Keratinocyte (primary cell): Measurements from ENCODE around the gene HMG20A. TPM values are rescaled to one million over a fixed set of nuclear protein-coding genes. Genes with fewer than 3 reads are reported as not detected.

ENCODE experiments used
- DNase-seq: peaks from one replicate; pipeline ENCODE4 v3.0.0-alpha.2; 2011; ENCODE audit warnings: low read depth, missing footprints, low spot score
- FAIRE-seq: peaks from 2 replicates; lab custom pipeline; 2011; peaks lifted over from hg19 to GRCh38; lab: Jason Lieb, UNC
- H2AFZ ChIP-seq: 2 replicates; pipeline ENCODE4 v1.6.0; 2012; ENCODE audit warnings: low read length, control low read depth, inconsistent platforms; ENCODE audit not compliant: control insufficient read depth
- H3K27ac ChIP-seq: 2 replicates; pipeline ENCODE4 v1.5.1; 2011; ENCODE audit warnings: low read length; ENCODE audit not compliant: control insufficient read depth, insufficient read depth
- H3K27me3 ChIP-seq: 3 replicates; pipeline ENCODE4 v1.6.0; 2011; ENCODE audit warnings: low read length; ENCODE audit not compliant: control insufficient read depth, insufficient read depth; ENCODE audit errors: extremely low read depth
- H3K36me3 ChIP-seq, 2 experiments: 2 replicates in 1 of 2; 3 replicates in 1 of 2; pipeline ENCODE4 v1.5.1; 2011; ENCODE audit warnings: low read length in 2 of 2, mild to moderate bottlenecking in 1 of 2; ENCODE audit not compliant: control insufficient read depth in 2 of 2, insufficient read depth in 2 of 2; ENCODE audit errors: extremely low read depth in 1 of 2
- H3K4me1 ChIP-seq: 3 replicates; pipeline ENCODE4 v1.5.1; 2011; ENCODE audit warnings: low read length; ENCODE audit not compliant: control insufficient read depth, insufficient read depth; ENCODE audit errors: extremely low read depth
- H3K4me2 ChIP-seq: 3 replicates; pipeline ENCODE4 v1.6.0; 2011; ENCODE audit warnings: low read depth, low read length; ENCODE audit not compliant: control insufficient read depth, insufficient read depth; ENCODE audit errors: extremely low read depth
- H3K4me3 ChIP-seq, 3 experiments: fragments of 200-600 bp in 1 of 3; sonication (generic) in 1 of 3; 2 replicates in 2 of 3; 3 replicates in 1 of 3; pipeline ENCODE4 v1.5.1; 2011 to 2016; ENCODE audit warnings: low read length in 3 of 3, mild to moderate bottlenecking in 3 of 3, control low read depth in 2 of 3, inconsistent platforms in 1 of 3, low read depth in 1 of 3, mixed read lengths in 1 of 3, mixed run types in 1 of 3, moderate library complexity in 1 of 3; ENCODE audit not compliant: control insufficient read depth in 2 of 3, insufficient read depth in 2 of 3; ENCODE audit errors: extremely low read depth in 1 of 3
- H3K79me2 ChIP-seq: 2 replicates; pipeline ENCODE4 v1.6.0; 2012; ENCODE audit warnings: low read length; ENCODE audit not compliant: control insufficient read depth, insufficient read depth
- H3K9ac ChIP-seq: 3 replicates; pipeline ENCODE4 v1.6.0; 2011; ENCODE audit warnings: low read length; ENCODE audit not compliant: control insufficient read depth, insufficient read depth; ENCODE audit errors: extremely low read depth
- H3K9me1 ChIP-seq: 3 replicates; pipeline ENCODE4 v1.6.0; 2011; ENCODE audit warnings: low read length; ENCODE audit not compliant: control insufficient read depth, insufficient read depth; ENCODE audit errors: extremely low read depth
- H3K9me3 ChIP-seq: 2 replicates; pipeline ENCODE4 v1.5.1; 2012; ENCODE audit warnings: low read depth, low read length; ENCODE audit not compliant: control insufficient read depth
- H4K20me1 ChIP-seq: 3 replicates; pipeline ENCODE4 v1.6.0; 2011; ENCODE audit warnings: low read length; ENCODE audit not compliant: control insufficient read depth, insufficient read depth; ENCODE audit errors: extremely low read depth
- CTCF ChIP-seq, 3 experiments: IDR thresholded peaks in 1 of 3; conservative IDR thresholded peaks in 1 of 3; optimal IDR thresholded peaks in 1 of 3; 2 replicates in 2 of 3; 3 replicates in 1 of 3; pipeline versions ENCODE3 to v1.5.1; 2011; ENCODE audit warnings: low read length in 3 of 3, mild to moderate bottlenecking in 3 of 3, moderate library complexity in 2 of 3, control low read depth in 1 of 3, inconsistent platforms in 1 of 3; ENCODE audit not compliant: insufficient read depth in 2 of 3; ENCODE audit errors: extremely low read depth in 1 of 3
- EZH2 ChIP-seq: IDR thresholded peaks from one replicate; pipeline ENCODE4 v1.6.1; 2012; ENCODE audit warnings: inconsistent platforms, mild to moderate bottlenecking, low read length, moderate library complexity
- dilution Hi-C: fragments of 300-500 bp; cut with MboI; formaldehyde crosslinking; loops from one replicate; pipeline ENCODE4 v1.7.0; 2020; ENCODE audit warnings: low sequenced_read_pairs; ENCODE audit not compliant: extremely low pct_ligation_motif_present
- polyA plus RNA-seq, 5 experiments: library from polyadenylated mRNA; depleted of rRNA in 3 of 5; stranded (reverse) in 3 of 5; stranded (forward) in 1 of 5; unstranded in 1 of 5; fragments of >200 nt; gene quantifications; 1 replicate in 1 of 5; 2 replicates in 3 of 5; 3 replicates in 1 of 5; pipeline versions ENCODE4 v1.2.1 to v1.2.3, GENCODE V29; 2011 to 2012; ENCODE audit warnings: missing spikeins in 2 of 5, low read depth in 1 of 5, low replicate concordance in 1 of 5

HMG20A gene
- polyA plus RNA-seq, 1 donor (not counting 4 experiments of a cell fraction or from before 2014, with no cell fraction given) = 44.6 TPM

- dilution Hi-C loops = no loop called here
- peaks cover 23% of the 10 kb centered on the region for H3K4me1 ChIP-seq
- H4K20me1 ChIP-seq = no peaks in the 10 kb centered on the region
- H3K27ac ChIP-seq = no peak overlapping the region
- DNase-seq = no peak
- H3K79me2 ChIP-seq = peaks cover 17% of the 10 kb centered on the region
- H3K9me1 ChIP-seq = no peaks in the 10 kb centered on the region
- TF ChIP-seq EZH2 = no peak
- TF ChIP-seq CTCF (optimal IDR thresholded peaks at IDR 0.05 in 1 of 3, IDR thresholded peaks at IDR 0.05 in 1 of 3, conservative IDR thresholded peaks at IDR 0.05 in 1 of 3; ENCODE audit: extremely low read depth in 1 of 3, insufficient read depth in 2 of 3, low read length in 3 of 3) = no peak
- no peaks in the 10 kb centered on the region for H3K9me3 ChIP-seq
- no peak for FAIRE-seq
- H3K4me3 ChIP-seq = no peak overlapping the region
- H3K4me2 ChIP-seq = no peak overlapping the region
- no peaks in the 10 kb centered on the region for H3K27me3 ChIP-seq
- no peak overlapping the region for H2AFZ ChIP-seq
- no peak overlapping the region for H3K9ac ChIP-seq
- no peaks in the 10 kb centered on the region for H3K36me3 ChIP-seq
These were observed 5.8 kb upstream of the HMG20A start for GRCh38 chr15:77414789-77415442.

DNA sequence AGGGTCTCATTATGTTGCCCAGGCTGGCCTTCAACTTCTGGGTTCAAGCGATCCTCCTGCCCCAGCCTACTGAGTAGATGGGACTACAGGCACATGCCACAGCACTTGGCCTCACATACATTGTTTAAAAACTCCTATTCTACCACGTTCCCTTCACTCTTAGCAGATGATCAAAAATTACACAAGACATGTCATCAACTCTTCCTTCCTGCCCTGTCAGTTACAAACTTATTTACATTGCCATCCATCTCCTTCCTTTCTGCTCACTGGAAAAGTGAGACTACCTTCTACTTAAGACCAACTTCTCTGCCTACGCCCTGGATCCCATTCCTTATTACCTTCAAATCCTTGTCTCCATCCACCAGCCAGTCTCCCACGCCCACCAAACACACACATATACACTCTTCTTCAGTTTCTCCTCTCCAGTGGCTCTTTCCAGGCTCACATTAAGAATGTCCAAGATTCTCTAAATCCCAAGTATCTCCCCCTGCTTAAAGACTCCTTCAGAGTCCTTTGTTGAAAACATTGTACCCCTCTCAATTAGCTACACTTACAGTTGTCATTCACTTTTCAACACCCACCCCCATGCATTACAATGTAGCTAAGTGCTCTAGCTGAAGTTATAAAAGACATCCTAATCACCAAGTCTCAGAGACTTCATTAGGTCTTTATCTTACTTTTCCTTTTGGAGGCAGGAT, 5.1 kb upstream of the HMG20A start:
- no peak for FAIRE-seq
- TF ChIP-seq CTCF (optimal IDR thresholded peaks at IDR 0.05 in 1 of 3, IDR thresholded peaks at IDR 0.05 in 1 of 3, conservative IDR thresholded peaks at IDR 0.05 in 1 of 3; ENCODE audit: extremely low read depth in 1 of 3, insufficient read depth in 2 of 3, low read length in 3 of 3) (no peak), EZH2 (no peak)
- no peak overlapping the region for H3K27ac ChIP-seq

More for the DNA sequence above, 5.1 kb upstream of the HMG20A start:
- Histone ChIP-seq H3K4me3 (no peak overlapping the region), H3K27me3 (no peaks in the 10 kb centered on the region), H3K4me2 (no peak overlapping the region), H3K9me3 (no peaks in the 10 kb centered on the region), H3K79me2 (peaks cover 17% of the 10 kb centered on the region), H3K36me3 (no peaks in the 10 kb centered on the region), H2AFZ (no peak overlapping the region), H3K9me1 (no peaks in the 10 kb centered on the region), H3K9ac (no peak overlapping the region), H4K20me1 (no peaks in the 10 kb centered on the region), H3K4me1 (peaks cover 23% of the 10 kb centered on the region)
- dilution Hi-C loops = no loop called here
- DNase-seq = no peak
